GM18498 (cell line): Measurements from ENCODE around the gene PCDHGA3.
"Not testable (repeated sequence)": the region's sequence is repeated elsewhere in the genome, so short reads cannot be mapped to it uniquely, and the experiment has no call there.

Source experiments
- ATAC-seq: cut with Tn5 transposase; IDR thresholded peaks from one replicate; pipeline ENCODE4 v1.9.1; 2021; ENCODE audit warnings: mild to moderate bottlenecking, moderate library complexity; ENCODE audit not compliant: unreplicated experiment

Gene PCDHGA3

DNA sequence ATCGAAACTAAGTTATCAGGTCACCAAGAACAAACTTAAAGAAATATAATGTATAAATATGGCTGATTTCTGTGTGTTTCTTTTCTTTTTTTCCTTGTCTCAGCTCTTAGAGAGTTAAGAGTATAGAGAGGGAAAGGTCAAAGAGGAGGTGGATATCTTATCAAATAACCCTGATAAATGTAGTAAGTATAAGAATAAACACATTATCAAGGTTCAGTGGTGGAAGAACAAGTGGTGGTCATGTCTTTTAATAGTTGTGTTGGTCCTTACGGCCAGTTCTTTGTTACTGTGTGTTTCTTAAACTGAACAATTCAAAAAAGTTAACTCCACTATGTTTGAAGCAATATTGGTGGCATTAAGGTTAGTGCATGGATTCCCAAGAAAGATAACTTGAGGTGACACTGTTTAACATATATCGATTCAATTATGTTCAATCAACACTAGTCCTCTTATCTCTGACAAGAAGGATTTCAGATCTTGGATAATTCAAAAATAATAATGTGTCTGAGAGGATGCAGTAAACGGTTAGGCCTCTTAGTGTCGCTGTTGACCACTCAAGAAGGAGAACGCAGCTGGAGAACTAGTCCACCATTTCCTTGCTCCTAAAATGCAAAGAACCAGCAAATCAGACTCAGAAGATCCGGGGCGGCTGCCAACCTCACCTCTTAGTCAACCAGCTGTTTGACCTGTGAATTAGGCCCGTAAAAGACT lies at the start of gene PCDHGA3:
PCDHGA3 (plus strand) TSS at position 588 of the 711 bp plus-strand sequence. CDS start 205 bp downstream, outside the sequence.
- no peak for ATAC-seq

DNA sequence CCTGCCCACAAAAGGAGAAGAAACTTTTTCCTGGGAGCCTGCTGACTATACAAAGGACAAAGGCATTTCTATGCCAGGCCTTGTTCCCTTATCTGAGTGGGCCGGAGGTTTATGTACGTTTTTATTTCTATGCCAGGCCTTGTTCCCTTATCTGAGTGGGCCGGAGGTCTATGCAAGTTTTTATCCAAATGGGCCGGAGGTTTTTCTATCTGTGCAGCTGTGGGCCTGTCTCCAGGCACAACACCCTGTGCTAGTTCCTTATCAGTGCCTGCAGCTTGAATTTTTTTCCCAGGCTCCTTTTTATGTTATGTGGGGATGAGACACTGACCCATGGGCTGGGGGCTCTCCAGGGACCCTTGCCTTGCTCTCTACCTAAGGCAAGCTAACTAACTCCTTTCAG lies 45.3 kb upstream of the PCDHGA3 start:
- ATAC-seq: no peak

DNA sequence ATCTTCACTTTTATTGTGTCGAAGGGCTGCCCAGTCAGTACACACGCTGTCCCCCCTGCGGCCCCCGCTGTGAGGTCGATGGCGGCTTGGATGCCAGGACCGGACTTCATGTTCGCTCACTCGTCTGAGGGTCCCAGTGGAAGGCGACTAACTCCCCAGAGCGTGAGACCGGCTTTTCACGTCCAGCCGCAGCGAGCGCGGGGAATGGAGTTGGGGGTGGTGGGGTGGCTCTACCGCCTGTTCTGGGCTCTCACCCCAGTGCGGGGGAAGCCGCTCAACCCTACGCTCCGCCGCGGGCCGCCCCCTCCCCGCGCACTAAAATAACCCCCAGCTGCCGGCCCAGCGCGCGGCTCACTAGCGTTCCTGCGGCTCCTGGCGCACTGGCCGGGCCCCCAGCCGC lies 39.9 kb upstream of the PCDHGA3 start, which contains the start of gene SLC25A2:
SLC25A2 (minus strand) TSS at position 294 of the 400 bp plus-strand sequence; CDS start at position 110, 184 bp downstream.
- no peak for ATAC-seq

DNA sequence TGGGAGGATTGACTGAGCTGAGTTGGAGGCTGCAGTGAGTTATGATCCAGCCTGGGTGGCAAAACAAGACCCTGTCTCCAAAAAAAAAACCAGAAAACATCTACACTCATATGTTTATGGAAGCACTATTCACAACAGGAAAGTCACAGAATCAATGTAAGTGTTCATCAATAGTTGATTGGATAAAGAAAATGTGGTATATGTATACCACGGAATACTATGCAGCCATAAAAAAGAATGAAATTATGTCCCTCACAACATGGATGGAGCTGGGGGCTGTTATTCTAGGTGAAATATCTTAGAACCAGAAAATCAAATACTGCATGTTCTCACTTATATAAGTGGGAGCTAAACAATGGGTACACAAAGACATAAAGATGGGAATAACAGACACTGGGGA lies 37.0 kb upstream of the PCDHGA3 start:
- no peak for ATAC-seq

DNA sequence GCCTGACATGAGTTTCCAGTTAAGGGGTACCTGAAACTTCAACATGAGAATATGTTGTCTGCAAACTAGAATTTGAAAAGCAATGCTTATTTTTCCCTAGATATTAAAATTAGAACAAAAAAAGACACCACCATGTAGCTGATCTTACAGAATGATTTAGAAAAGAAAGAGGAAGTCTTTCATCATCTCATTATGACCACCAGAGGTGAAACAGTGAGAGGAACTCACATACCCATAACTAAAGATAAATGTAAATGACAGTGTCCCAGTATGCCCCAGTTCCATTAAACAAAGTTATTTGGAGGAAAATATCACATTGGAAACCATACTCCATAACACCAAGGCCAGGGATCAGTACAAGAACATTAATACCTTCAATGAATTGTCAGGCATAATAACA lies 29.9 kb upstream of the PCDHGA3 start:
- ATAC-seq: no peak

DNA sequence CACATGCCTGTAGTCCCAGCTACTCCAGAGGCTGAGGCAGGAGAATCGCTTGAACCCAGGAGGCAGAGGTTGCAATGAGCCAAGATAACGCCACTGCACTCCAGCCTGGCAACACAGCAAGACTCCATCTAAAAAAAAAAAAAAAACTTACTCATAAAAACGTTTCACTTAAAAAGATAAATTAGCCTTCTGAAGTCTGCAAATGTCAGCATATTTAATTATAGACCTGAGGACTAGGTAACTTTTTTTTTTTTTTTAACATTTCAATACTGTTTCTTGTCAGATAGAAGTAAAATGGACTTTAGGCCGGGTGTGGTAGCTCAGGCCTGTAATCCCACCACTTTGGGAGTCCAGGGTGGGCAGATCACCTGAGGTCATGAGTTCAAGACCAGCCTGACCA lies 26.7 kb upstream of the PCDHGA3 start:
- not testable (repeated sequence) for ATAC-seq

DNA sequence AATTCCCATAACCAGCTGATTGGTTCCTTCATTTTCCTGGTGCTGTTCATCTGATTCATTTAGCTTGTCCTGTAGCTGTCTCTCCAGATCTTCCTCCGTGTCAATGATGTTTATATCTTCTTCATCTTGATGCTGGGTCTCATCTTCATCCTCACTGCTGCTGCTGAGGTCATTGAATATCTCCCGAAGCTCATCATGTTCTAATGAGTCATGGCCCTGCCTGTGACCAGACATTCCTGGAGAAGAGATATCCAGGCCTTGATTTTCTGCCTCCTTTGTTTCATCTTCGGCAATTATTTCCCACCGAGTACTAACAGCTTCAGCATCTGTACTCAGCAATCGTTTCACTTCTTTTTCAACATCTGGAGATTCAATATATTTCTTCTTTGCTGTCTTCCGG lies 24.4 kb upstream of the PCDHGA3 start:
- ATAC-seq: no peak

DNA sequence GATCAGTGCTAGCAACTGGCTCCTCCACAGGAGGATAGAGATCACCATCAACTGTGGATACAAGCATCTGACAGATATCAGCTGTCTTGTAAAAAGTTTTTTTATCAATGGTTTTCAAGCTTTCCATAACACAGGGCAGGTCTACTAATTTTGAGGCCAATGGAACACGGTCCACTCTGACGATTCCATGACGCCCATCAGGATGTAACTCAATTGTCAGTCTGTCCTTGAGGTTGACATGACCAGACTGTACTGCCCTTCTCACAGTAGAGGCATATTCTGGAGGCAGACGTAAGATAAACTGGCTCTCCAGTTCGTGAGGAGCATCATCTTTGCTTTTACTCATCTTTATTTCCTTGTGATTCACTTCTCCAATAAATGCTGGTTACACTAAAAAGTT lies 23.9 kb upstream of the PCDHGA3 start:
- ATAC-seq: no peak

DNA sequence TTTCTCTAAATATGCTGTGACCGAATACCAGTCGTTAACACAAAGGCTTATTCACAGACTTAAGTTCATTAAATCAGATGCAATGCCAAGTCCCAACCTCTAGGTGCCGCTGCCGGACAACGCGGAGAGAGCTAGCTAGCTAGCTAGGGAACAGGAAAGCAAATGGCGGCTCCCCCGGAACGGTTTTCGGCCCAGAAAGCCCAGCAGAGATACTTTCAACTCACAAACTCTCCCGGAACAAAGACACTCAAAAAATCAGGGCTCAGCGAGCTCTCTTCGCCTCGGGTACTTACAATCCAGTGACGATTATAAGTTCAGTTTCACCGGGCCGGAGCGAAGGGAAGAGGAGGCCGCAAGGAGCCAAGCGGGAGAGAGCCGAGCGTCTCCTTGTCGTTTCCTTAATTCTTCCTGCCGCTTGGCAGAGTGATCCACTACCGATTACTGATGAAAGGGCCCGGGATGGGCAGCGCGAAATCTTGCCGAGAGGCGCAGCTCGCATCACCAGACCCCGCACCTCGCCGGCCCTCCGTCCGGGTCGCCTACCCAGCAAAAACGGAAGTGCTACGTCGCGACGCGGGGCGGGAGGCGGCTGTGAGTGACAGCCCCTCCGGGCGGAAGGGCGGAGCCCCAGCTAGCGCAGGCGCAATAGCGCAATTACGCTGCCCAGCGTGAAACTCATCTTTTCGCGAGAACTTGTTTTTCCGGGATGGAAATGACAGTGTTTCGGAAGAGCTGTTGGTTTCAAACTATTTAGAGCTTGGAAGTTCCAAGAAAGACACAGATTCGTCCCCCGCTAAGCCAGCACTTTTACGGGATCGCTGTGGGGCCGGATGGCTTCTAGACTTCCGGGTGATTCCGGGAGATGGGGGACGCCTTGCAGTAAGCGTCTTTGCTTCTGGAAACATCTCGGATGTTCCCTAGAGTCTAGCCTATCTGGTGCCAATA lies 23.1 kb upstream of the PCDHGA3 start, which contains the start of gene TAF7:
TAF7 (minus strand) TSS at position 560 of the 945 bp plus-strand sequence. CDS start 740 bp downstream, outside the sequence.
- ATAC-seq: peak; percentile 98

DNA sequence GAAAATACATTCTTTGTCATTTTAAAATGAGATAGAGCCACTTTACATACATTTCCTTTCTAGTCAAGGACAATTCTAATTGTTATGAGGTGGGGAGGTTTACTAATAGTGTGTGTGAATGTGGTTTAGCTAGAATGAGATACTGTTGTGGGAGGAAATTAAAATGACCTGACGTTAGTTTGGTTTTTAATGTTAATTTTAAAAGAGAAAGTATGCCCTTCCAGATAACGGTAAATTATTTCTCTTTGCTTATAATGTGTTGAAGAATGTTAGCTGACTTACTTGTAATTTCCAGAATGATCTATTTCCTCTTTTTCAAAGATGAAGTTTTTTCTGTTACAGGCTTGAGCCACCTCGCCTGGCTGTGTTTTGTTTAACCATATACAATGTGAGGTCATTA lies 21.4 kb upstream of the PCDHGA3 start:
- no peak for ATAC-seq

DNA sequence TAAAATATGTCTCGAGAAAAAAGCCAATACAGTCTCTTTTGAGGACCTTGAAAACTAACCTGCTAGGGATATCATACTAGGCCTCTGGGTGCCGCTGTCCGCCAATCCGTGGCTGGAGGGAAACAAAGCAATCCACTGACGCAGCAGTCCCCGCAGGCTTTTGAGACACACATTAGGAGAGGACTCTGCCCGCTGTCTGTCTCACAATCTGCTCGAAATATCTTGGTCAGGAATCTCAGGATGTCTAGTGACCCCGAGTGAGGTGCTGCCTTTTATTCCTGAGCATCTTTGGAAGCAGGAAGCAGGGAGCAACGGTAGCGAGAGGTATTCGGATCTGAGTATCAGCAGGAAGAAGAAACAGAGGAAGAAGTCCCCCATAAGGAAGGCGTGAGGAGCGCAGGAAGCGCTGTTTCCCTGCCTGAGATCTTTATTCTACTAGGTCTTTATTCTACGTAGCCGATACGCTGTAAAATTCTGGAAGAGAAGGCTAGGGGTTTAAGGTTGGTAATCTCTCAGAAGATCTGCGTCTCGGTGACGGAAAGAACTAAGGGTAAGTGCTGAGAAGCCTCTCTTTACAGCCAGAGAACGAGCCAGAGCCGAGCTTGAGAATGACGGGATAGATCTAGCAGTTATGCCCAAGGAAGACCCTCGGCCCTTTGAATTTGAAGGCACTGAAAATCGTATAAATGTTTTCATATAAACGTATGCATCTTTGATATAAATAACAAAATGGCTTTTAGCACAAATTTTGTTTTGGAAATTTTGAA lies 17.4 kb upstream of the PCDHGA3 start:
- ATAC-seq: peak; percentile 84

DNA sequence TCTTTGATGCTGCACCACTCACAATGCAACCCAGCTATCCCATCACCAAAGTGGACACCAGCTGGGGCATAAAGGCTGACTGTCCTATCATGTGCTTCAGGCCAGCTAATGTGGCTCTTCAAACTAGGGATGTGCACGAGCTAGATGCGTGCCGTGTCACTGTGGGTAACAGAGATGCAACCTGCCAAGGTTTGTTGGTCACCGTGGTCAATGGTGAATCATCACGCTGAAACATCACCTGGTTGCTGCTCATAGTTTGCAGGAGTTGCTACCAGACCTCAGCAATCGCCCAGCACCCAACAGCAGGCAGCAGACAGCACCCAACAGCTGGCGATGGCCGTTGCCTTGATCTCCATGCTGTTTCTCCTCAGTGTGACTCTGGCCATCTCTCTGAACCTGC lies 15.4 kb upstream of the PCDHGA3 start:
- ATAC-seq: no peak

DNA sequence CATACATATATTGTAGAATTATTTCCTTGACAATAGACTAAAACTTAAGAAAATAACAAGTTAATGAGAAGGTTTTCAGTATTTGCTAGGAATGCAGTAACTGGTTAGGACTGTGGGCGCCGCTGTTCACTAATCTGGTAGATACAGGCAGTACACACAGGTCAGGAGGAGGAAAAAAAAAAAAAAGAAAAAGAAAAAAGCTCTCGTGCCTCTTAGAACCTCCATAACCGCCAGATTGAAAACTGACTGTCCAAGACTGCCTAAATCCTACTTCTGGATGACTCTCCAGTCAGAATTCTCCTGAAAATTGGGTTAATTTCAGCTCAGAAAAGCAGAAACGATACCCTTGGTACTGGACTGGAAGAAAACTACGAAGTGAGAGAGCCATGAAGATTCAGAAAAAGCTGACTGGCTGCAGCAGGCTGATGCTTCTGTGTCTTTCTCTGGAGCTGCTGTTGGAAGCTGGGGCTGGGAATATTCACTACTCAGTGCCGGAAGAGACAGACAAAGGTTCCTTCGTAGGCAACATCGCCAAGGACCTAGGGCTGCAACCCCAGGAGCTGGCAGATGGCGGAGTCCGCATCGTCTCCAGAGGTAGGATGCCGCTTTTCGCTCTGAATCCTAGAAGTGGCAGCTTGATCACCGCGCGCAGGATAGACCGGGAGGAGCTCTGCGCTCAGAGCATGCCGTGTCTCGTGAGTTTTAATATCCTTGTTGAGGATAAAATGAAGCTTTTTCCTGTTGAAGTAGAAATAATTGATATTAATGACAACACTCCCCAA lies 13.1 kb upstream of the PCDHGA3 start, which contains the start of gene PCDHGA1:
PCDHGA1 (plus strand) TSS at position 216 of the 782 bp plus-strand sequence.
- ATAC-seq: peak; percentile 61

DNA sequence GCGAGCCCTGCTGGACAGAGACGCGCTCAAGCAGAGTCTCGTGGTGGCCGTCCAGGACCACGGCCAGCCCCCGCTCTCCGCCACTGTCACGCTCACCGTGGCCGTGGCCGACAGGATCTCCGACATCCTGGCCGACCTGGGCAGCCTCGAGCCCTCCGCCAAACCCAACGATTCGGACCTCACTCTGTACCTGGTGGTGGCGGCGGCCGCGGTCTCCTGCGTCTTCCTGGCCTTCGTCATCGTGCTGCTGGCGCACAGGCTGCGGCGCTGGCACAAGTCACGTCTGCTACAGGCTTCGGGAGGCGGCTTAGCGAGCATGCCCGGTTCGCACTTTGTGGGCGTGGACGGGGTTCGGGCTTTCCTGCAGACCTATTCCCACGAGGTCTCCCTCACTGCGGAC lies 11.1 kb upstream of the PCDHGA3 start:
- not testable (repeated sequence) for ATAC-seq

DNA sequence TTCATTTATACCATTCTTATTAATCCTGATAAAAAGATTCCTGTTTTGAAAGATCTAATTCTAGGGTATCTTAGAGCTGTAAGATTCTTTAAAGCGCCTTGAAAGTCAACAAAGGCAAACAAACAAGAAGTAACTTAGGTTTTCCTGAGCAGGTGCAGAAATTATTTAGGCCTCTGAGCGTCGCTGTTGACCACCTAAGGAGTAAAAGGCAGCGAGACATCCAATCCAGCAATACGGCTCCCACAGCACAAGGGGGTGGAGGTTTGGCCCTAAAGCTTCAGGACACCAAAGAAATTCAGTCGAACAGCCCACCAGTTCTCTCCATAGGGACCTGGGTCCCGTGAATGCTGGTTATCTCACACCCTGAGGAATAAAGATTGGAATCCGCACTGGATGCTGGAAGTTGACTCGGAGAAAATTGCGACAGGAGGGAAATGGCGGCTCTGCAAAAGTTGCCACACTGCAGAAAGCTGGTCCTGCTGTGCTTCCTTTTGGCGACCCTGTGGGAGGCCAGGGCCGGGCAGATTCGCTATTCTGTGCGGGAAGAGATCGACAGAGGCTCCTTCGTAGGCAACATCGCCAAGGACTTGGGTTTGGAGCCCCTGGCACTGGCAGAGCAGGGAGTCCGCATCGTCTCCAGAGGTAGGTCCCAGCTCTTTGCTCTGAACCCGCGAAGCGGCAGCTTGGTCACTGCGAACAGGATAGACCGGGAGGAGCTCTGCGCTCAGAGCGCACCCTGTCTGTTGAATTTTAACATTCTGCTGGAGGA lies 4.9 kb upstream of the PCDHGA3 start, which contains the start of gene PCDHGA2:
PCDHGA2 (plus strand) TSS at position 223 of the 769 bp plus-strand sequence.
- no peak for ATAC-seq

DNA sequence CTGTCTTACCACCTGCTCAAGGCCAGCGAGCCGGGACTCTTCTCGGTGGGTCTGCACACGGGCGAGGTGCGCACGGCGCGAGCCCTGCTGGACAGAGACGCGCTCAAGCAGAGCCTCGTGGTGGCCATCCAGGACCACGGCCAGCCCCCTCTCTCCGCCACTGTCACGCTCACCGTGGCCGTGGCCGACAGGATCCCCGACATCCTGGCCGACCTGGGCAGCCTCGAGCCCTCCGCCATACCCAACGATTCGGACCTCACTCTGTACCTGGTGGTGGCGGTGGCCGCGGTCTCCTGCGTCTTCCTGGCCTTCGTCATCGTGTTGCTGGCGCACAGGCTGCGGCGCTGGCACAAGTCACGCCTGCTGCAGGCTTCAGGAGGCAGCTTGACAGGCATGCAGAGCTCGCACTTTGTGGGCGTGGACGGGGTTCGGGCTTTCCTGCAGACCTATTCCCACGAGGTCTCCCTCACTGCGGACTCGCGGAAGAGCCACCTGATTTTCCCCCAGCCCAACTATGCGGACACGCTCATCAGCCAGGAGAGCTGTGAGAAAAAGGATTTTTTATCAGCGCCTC lies 2.8 kb upstream of the PCDHGA3 start:
- not testable (repeated sequence) for ATAC-seq

DNA sequence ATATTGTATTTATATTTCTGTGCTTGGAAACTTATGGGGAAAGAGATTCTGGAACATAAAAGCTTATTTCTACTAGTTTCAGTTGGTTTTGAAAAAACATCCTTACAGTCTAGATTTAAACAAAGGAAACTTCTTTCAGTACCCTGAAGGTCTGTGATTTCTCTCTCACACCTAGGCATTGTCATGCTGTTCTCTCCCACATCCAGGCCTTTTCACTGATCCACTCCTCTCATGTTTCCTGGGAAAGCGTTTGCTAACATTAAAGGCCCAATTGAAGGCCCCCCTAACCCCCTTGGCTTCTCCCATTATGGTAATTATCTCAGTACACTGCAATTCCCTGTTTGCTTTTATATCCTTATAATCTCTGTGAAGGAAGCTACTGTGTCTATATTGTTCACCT lies 856 bp upstream of the PCDHGA3 start:
- ATAC-seq: no peak

DNA sequence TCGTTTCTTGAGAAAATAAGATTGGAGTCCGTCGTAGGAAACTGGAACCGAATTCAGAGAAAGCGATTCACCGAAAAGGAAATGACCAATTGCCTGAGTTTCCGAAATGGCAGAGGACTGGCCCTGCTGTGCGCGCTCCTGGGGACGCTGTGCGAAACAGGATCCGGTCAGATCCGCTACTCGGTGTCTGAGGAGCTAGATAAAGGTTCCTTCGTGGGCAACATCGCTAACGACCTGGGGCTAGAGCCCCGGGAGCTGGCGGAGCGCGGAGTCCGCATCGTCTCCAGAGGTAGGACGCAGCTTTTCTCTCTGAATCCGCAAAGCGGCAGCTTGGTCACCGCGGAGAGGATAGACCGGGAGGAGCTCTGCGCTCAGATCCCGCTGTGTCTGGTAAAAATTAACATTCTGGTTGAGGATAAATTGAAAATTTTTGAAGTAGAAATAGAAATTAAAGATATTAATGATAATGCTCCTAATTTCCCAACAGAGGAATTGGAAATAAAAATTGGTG lies 379 bp downstream of the PCDHGA3 start:
- ATAC-seq: no peak

DNA sequence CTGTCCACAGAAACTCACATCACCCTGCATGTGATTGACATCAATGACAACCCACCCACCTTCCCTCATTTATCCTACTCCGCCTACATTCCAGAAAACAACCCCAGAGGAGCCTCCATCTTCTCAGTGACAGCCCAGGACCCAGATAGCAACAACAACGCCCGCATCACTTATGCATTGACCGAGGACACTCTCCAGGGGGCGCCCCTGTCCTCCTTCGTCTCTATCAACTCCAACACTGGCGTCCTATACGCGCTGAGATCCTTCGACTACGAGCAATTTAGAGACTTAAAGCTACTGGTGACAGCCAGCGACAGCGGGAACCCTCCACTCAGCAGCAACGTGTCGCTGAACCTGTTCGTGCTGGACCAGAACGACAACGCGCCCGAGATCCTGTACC lies 1.7 kb downstream of the PCDHGA3 start:
- ATAC-seq: no peak
